ENCODE data around the gene EOGT. TPM values are rescaled to one million over a fixed set of nuclear protein-coding genes. Genes with fewer than 3 reads are reported as not detected.

Gene EOGT
- total RNA-seq, 6 donors from 2014 or later, result 29.9 to 79.6 (median 40.9) TPM

- Histone ChIP-seq H3K4me1 (peaks cover 16 to 40% (median 32%) of the 10 kb centered on the region in 4 donors), H3K27me3 (no peaks in the 10 kb centered on the region), H3K9me3 (no peaks in the 10 kb centered on the region), H3K36me3 (peaks cover 0 to 32% (median 3%) of the 10 kb centered on the region in 4 donors), H3K4me3 (peak overlapping the region; percentile 72 to 83 (median 78)), H3K27ac (peak overlapping the region; percentile 95 to 100 (median 98))
- ATAC-seq (ENCODE audit: low FRiP score in 2 of 2) (peak; percentile 0 to 43), DNase-seq (peak; percentile 37 to 81)
- TF ChIP-seq POLR2AphosphoS5 (IDR thresholded peaks at IDR 0.05) (peak in 1 of 2 donors; percentile 15), EP300 (IDR thresholded peaks at IDR 0.05) (peak in 1 of 4 donors; percentile 32), POLR2A (IDR thresholded peaks at IDR 0.05) (peak in 1 of 4 donors; percentile 35)
- TF ChIP-seq, protein P1, sequence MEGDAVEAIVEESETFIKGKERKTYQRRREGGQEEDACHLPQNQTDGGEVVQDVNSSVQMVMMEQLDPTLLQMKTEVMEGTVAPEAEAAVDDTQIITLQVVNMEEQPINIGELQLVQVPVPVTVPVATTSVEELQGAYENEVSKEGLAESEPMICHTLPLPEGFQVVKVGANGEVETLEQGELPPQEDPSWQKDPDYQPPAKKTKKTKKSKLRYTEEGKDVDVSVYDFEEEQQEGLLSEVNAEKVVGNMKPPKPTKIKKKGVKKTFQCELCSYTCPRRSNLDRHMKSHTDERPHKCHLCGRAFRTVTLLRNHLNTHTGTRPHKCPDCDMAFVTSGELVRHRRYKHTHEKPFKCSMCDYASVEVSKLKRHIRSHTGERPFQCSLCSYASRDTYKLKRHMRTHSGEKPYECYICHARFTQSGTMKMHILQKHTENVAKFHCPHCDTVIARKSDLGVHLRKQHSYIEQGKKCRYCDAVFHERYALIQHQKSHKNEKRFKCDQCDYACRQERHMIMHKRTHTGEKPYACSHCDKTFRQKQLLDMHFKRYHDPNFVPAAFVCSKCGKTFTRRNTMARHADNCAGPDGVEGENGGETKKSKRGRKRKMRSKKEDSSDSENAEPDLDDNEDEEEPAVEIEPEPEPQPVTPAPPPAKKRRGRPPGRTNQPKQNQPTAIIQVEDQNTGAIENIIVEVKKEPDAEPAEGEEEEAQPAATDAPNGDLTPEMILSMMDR (IDR thresholded peaks at IDR 0.05), result no peak
- 54 to 57% methylated on average over 17 to 22 of the region's 22 CpGs for WGBS, 2 donors
Measured at GRCh38 chr3:69012100-69012799, 1.2 kb downstream of the EOGT start.

DNA sequence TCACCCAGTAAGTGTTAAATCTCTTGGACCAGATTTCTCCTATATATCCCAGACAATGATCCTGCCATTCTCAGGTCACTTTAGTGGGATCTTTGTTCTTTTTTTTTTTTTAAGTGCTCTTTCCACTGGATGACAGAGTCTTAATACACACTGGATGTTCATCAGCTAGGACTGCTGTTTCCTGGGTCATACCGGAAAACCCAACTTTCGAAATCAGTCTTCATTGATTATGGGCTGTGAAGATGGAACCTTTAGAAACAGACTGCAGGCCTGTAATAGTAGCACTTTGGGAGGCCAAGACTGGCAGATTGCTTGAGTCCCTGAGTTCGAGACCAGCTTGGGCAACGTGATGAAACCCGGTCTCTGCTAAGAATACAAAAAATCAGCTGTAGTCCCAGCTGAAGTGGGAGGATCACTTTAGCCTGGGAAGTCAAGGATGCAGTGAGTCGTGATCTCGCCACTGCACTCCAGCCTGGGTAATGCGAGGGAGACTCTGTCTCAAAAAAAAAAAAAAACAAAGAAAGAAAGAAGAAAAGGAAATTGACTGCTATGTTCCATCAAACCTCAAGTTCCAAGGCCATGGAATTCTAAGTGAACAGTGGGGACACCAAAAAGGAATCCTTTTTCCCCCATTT is 2.3 kb downstream of the EOGT start:
- Histone ChIP-seq H3K36me3 (peaks cover 7 to 42% (median 10%) of the 10 kb centered on the region in 4 donors), H3K4me1 (peaks cover 20 to 36% (median 30%) of the 10 kb centered on the region in 4 donors), H3K27ac (peak overlapping the region; percentile 95 to 100 (median 98)), H3K9me3 (no peaks in the 10 kb centered on the region), H3K27me3 (no peaks in the 10 kb centered on the region), H3K4me3 (peak overlapping the region in 1 of 4 donors; percentile 83)
- TF ChIP-seq POLR2A (IDR thresholded peaks at IDR 0.05) (no peak), POLR2AphosphoS5 (IDR thresholded peaks at IDR 0.05) (no peak), EP300 (IDR thresholded peaks at IDR 0.05) (no peak)
- TF ChIP-seq, protein P1 (IDR thresholded peaks at IDR 0.05), result no peak
- WGBS, 2 donors, result 85 to 88% methylated on average over 8 of the region's 8 CpGs
- DNase-seq (no peak), ATAC-seq (ENCODE audit: low FRiP score in 2 of 2) (no peak)

DNA sequence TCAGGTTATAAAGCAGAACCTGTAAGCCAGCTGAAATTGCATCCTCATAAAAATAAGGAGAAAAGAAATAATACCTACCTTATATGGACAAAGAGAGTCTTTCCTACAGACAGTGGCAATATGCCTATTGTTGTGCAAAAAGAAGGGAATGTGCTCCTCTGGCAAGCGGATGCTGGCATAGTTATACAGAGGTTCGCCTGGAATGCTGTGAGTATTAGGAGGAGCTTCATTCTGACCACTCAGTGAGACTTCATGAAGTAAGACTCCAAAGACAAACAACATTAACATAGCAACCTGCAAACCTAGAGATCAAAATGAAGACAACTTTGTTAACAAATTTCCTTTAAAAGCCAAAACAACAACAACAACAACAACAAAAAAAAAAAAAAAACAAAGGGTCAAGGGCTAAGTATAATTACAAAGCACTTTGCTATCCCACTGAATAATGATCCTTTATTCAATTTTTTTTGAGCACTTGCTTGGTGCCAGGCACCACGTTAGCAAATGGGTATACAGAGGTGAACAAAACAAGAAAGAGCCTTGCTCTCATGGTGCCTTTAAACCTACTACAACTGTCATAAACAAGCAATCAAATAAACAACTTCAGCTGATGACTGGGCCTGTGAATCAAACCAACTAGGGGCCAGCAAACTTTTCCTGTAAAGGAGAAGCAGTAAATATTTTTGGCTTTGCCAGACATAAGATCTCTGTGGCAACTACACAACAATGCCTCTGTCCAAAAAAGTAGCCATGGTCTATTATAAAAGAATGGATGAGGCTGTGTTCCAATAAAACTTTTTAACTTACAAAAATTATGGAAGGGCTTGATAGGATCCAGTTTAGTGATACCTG is 3.7 kb downstream of the EOGT start:
- Histone ChIP-seq H3K27me3 (no peaks in the 10 kb centered on the region), H3K9me3 (no peaks in the 10 kb centered on the region), H3K4me1 (peaks cover 20 to 44% (median 29%) of the 10 kb centered on the region in 4 donors), H3K27ac (peak overlapping the region; percentile 45 to 100 (median 78)), H3K36me3 (peaks cover 7 to 57% (median 11%) of the 10 kb centered on the region in 4 donors), H3K4me3 (no peak overlapping the region)
- no peak for DNase-seq
- no peak for ATAC-seq (ENCODE audit: low FRiP score in 2 of 2)
- no peak for TF ChIP-seq POLR2A (IDR thresholded peaks at IDR 0.05)
- TF ChIP-seq, protein P1 (IDR thresholded peaks at IDR 0.05), result no peak
- no peak for TF ChIP-seq EP300 (IDR thresholded peaks at IDR 0.05)
- no peak for TF ChIP-seq POLR2AphosphoS5 (IDR thresholded peaks at IDR 0.05)
- 58 to 64% methylated on average over 3 of the region's 3 CpGs for WGBS, 2 donors

- DNase-seq, result no peak
- peak overlapping the region; percentile 45 to 100 (median 78) for H3K27ac ChIP-seq
- no peaks in the 10 kb centered on the region for H3K27me3 ChIP-seq
- peaks cover 7 to 65% (median 19%) of the 10 kb centered on the region in 4 donors for H3K36me3 ChIP-seq
- TF ChIP-seq EP300 (IDR thresholded peaks at IDR 0.05) (no peak), POLR2A (IDR thresholded peaks at IDR 0.05) (no peak), POLR2AphosphoS5 (IDR thresholded peaks at IDR 0.05) (no peak)
- TF ChIP-seq, protein P1 (IDR thresholded peaks at IDR 0.05), result no peak
- H3K4me1 ChIP-seq, result peaks cover 16 to 38% (median 22%) of the 10 kb centered on the region in 4 donors
- WGBS, 2 donors, result 48 to 58% methylated on average over 2 of the region's 2 CpGs
- no peak for ATAC-seq (ENCODE audit: low FRiP score in 2 of 2)
- no peak overlapping the region for H3K4me3 ChIP-seq
- H3K9me3 ChIP-seq, result no peaks in the 10 kb centered on the region
Measured at GRCh38 chr3:69008980-69009379, 4.5 kb downstream of the EOGT start.
